Neural progenitor cell (in vitro differentiated cells): ENCODE data around the gene FFAR2.

Source experiments
- EZH2phosphoT487 ChIP-seq: fragments of 200-600 bp; sonication (generic); IDR thresholded peaks from 2 replicates; pipeline ENCODE4 v1.6.1; 2017; ENCODE audit warnings: antibody characterized with exemption
- TF ChIP-seq, protein P1 (sequence below): fragments of 200-600 bp; sonication (generic); IDR thresholded peaks from 2 replicates; pipeline ENCODE4 v1.5.1; 2017; ENCODE audit warnings: antibody characterized with exemption, mild to moderate bottlenecking

DNA sequence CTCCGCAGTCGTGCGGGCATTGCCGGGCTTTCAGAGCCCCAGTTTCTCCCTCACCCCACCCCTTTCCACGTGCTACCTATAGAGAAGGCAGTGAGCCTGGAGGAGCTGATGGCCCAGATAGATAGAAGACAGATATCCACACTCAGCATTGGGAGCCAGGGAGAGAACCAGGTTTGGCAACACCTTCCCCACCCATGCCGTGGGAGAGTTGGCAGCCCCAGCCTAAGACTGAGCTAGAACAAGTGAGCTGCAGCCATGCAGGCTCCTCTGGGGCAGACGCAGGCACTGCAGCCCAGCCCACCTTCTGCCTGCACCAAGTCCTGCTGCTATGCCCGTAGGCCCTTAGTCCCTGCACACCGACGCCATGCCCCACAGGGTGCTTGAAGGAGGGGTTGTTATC, 52.6 kb downstream of the FFAR2 start:
- TF ChIP-seq, protein P1, sequence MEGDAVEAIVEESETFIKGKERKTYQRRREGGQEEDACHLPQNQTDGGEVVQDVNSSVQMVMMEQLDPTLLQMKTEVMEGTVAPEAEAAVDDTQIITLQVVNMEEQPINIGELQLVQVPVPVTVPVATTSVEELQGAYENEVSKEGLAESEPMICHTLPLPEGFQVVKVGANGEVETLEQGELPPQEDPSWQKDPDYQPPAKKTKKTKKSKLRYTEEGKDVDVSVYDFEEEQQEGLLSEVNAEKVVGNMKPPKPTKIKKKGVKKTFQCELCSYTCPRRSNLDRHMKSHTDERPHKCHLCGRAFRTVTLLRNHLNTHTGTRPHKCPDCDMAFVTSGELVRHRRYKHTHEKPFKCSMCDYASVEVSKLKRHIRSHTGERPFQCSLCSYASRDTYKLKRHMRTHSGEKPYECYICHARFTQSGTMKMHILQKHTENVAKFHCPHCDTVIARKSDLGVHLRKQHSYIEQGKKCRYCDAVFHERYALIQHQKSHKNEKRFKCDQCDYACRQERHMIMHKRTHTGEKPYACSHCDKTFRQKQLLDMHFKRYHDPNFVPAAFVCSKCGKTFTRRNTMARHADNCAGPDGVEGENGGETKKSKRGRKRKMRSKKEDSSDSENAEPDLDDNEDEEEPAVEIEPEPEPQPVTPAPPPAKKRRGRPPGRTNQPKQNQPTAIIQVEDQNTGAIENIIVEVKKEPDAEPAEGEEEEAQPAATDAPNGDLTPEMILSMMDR = no peak
- TF ChIP-seq EZH2phosphoT487 = no peak
